Body of pancreas (tissue), 4 donors: ENCODE measurements around the gene CFAP46.

Experiments
- CTCF ChIP-seq, 7 experiments: fragments of 450-650 bp in 4 of 7; fragments of 200-600 bp in 3 of 7; sonication (generic) in 3 of 7; IDR thresholded peaks; one replicate each; pipeline ENCODE4 v1.5.1; 2016 to 2019; ENCODE audit warnings: antibody characterized with exemption in 7 of 7
- POLR2A ChIP-seq, 3 donors: fragments of 450-650 bp; IDR thresholded peaks; one replicate each; pipeline ENCODE4 v1.6.1; 2016; ENCODE audit warnings: antibody characterized with exemption in 3 of 3, mild to moderate bottlenecking in 2 of 3

DNA sequence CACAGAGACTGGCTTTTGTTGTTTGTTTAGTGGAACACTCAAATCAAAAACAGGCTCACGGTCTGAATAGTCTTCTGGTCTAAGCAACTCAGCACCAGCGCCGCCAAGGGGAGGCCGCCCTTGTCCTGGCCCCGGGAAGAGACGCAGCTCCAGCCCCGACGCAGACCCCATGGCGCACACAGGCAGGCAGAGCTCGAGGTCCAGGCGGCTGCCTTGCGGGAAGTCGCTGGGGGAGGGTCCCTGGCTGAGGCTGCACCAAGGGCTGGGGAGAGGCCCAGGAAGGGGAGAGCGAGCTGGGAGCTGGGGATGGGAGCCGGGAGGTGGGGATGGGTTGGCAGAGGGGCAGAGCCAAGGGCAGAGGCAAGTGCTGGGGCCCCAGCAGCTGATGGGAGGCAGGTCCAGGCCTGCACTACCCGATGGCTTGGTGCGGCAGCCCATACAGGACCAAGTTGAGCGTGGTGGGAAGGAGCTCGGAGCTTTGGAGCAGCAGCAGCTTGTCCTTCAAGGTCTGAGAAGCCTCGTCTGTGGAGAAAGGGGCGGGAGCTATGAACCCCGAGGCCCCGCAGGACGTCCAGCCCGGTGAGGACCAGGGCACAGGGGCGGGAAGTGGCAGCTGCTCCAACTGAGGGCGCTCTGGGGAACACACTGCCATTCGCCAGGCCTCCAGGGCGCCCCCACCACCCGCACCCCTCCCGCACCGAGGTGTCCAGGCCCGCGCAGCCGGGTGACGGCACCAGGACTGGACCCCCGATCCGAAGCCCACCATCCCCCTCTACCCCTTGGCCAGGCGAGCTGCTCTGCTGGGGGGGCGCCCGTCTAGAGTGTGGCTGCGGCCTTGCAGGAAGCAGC lies 133.8 kb downstream of the CFAP46 start:
- TF ChIP-seq CTCF (IDR thresholded peaks at IDR 0.05) (no peak), POLR2A (IDR thresholded peaks at IDR 0.05) (no peak)
